NT2/D1 (cell line): ENCODE data around the gene ZNF565.
A peak's percentile ranks its signal among the peaks of the same experiment; 100 is the strongest.
"Not testable (repeated sequence)": the region's sequence is repeated elsewhere in the genome, so short reads cannot be mapped to it uniquely, and the experiment has no call there.

ENCODE experiments used
- DNase-seq: peaks from one replicate; pipeline ENCODE4 v3.0.0-alpha.2; 2011; ENCODE audit warnings: low read depth, low spot score
- H3K27me3 ChIP-seq: 2 replicates; pipeline ENCODE4 v1.6.0; 2011; ENCODE audit warnings: mild to moderate bottlenecking; ENCODE audit not compliant: insufficient read length, insufficient read depth
- H3K36me3 ChIP-seq: 2 replicates; pipeline ENCODE4 v1.6.1; 2011; ENCODE audit warnings: mild to moderate bottlenecking, low read length, mixed read lengths; ENCODE audit not compliant: insufficient read depth, insufficient read length
- H3K4me1 ChIP-seq: 2 replicates; pipeline ENCODE4 v1.5.1; 2011; ENCODE audit not compliant: insufficient read depth, insufficient read length
- H3K4me3 ChIP-seq: 2 replicates; pipeline ENCODE4 v1.5.1; 2011; ENCODE audit warnings: low read depth; ENCODE audit not compliant: insufficient read length
- H3K9ac ChIP-seq: 2 replicates; pipeline ENCODE4 v1.6.0; 2011; ENCODE audit warnings: low read depth; ENCODE audit not compliant: insufficient read length
- H3K9me3 ChIP-seq: 2 replicates; pipeline ENCODE4 v1.5.1; 2011; ENCODE audit warnings: mild to moderate bottlenecking, low read length; ENCODE audit not compliant: insufficient read depth
- SUZ12 ChIP-seq: IDR thresholded peaks from 2 replicates; pipeline ENCODE4 v1.6.1; 2011; ENCODE audit not compliant: insufficient read length, insufficient read depth; ENCODE audit errors: extremely low read depth
- YY1 ChIP-seq: IDR thresholded peaks from 2 replicates; pipeline ENCODE4 v1.6.1; 2011; ENCODE audit not compliant: insufficient read length, insufficient read depth
- ZNF274 ChIP-seq: IDR thresholded peaks from 2 replicates; pipeline ENCODE4 v1.6.1; 2011; ENCODE audit warnings: mild to moderate bottlenecking, low read depth, low read length

ZNF565 gene

DNA sequence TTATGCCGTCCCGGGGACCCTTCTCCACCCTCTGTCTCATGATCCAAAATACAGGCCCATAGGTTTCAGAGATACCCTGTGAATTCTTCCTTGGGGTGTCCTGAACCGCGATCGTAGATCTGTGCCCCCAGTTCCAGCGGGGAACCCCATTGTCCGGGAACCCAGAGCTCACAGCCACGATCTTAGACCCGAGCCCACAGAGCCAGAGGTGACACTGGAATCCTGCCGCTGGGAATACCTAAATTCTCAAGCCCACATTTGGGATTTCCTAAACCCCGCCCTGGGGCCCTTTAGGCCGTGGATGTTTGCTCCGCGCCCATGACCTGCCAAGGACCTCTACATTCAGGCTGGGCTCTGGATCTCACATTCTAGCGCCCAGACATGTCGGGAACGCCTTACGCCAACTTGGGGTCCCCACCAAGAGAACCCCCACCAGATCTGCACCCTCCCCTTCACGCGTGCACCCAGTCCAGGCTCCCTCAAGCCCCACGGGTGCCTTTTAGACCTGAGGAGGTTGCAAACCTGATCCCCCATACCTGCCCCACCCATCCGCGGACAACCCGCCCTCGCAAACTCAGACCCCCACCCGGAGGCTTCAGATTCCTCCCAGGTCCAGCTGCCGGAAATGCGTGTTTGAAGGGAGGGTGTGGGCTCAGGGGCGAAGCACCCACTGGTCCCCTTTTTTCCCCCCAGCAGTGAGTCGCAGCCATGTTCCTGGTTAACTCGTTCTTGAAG is 74.0 kb downstream of the ZNF565 start:
- H3K27me3 ChIP-seq, result no peaks in the 10 kb centered on the region
- TF ChIP-seq SUZ12 (no peak), YY1 (no peak), ZNF274 (no peak)
- no peak for DNase-seq
- H3K4me3 ChIP-seq, result peak overlapping the region; percentile 77
- H3K36me3 ChIP-seq, result peaks cover 34% of the 10 kb centered on the region
- peaks cover 4% of the 10 kb centered on the region for H3K4me1 ChIP-seq
- H3K9me3 ChIP-seq, result no peaks in the 10 kb centered on the region
- H3K9ac ChIP-seq, result peak overlapping the region; percentile 96

DNA sequence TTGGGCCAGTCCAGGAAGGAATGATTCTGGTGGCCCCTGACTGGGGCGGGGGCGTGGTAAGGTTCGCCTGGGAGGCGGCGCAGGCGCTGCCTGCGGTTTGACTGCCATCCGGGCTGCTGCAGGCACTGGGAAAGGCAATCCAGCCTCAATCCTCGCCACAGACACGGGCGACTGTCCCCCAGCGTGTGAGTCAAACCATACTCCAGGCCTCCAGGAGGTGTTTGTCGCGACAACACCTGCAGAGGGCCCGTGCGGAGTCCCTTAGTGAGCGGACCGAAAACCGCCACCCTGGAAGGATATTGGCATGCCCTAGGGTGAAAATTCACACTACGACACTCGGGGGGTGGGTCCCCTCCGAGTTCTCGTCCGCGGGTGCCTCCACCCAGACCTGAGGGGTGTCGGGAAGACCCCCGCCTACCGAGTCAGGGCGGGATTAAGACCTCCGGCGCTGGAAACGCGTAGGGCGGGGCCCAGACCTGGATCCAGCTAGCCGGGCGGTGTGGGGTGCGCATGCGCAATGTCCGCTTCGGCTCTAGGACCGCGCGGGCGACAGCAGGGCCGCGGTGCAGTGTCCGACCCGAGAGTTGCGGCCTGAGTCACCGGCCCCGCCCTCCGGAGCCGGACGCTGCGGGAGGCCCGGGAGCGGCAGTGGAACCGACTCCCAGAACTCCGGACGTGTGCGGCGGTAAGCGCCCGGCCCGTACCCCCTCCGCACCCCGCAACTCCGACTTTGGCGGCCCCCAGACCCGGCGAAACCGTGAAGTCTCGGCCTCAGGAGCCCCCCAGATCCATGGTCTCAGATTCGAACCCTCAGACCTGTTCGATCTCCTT is 74.8 kb downstream of the ZNF565 start, which contains the start of gene CAPNS1:
Gene CAPNS1, plus strand, starts transcription at position 594 of the 831 bp plus-strand sequence. CDS start 946 bp downstream, outside the sequence.
- Histone ChIP-seq H3K4me1 (peaks cover 4% of the 10 kb centered on the region), H3K27me3 (no peaks in the 10 kb centered on the region), H3K36me3 (peaks cover 27% of the 10 kb centered on the region), H3K9ac (peak within 1 kb of the TSS; percentile 96), H3K9me3 (no peaks in the 10 kb centered on the region), H3K4me3 (peak within 1 kb of the TSS; percentile 77)
- TF ChIP-seq YY1 (no peak), SUZ12 (no peak), ZNF274 (no peak)
- peak; percentile 92 for DNase-seq

DNA sequence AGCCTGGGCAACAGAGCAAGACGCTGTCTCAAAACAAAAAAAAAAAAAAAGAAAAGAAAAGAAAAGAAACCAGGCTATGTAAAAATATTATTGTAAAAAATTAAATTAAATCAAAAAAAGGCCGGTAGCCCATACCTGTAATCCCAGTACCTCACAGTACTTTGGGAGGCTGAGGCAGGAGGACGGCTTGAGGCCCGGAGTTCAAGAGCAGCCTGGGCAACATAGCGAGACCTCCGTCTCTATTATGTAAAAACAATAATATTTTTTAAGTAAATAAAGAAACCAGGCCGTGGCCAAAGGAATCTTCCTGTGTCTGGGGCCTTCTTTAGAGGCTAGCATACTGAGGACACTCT is 75.4 kb downstream of the ZNF565 start:
- Histone ChIP-seq H3K9ac (peak overlapping the region; percentile 76), H3K27me3 (no peaks in the 10 kb centered on the region), H3K4me3 (peak overlapping the region; percentile 77), H3K36me3 (peaks cover 21% of the 10 kb centered on the region), H3K4me1 (peaks cover 4% of the 10 kb centered on the region), H3K9me3 (no peaks in the 10 kb centered on the region)
- no peak for TF ChIP-seq SUZ12
- DNase-seq, result no peak

DNA sequence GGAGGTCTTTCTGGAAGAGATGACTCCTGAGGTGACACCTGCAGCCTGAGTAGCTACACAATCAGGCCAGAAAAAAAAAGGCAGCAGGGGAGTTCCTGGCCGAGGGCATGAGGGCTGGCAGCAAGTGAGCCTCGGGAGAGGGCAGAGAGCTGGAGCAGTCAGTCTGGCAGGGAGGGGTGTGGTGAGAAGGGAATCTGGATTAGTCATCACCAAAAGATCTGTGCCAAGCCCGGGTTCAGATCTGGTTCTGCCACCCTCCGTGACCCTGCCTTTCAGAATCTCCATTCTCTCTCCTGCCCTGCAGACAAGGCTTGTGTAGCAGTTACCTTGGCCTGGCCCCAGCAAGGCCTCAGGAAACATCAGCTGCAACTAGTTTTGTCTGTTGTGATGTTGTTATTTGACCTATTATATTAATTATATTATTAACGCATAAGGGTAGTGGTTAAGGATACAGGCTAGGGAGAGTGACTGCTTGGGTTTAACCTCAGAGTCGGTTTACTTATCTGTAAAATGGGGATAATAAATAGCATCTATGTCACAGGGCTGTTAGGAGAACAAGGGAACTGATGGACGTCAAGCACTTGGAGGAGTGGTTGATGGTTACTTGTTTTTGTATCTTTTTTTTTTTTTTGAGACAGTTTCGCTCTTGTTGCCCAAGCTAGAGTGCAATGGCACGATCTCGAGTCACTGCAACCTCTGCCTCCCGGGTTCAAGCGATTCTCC is 77.3 kb downstream of the ZNF565 start:
- TF ChIP-seq YY1 (no peak), ZNF274 (no peak), SUZ12 (no peak)

DNA sequence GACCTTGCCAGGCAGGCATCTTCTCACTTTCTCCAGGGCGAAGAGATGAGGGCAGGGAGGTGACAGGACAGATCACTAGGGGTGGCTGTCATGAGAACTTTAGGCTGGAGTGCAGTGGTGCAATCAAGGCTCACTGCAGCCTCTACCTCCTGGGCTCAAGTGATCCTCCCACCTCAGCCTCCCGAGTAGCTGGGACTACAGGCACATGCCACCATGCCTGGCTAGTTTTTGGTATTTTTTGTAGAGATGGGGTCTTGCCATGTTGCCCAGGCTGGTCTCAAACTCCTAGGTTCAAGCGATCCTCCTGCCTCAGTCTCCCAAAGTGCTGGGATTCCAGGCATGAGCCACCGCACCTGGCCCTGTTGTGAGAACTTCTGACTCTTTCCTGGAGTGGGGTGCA is 79.6 kb downstream of the ZNF565 start:
- H3K4me3 ChIP-seq, H3K27me3 ChIP-seq, H3K9me3 ChIP-seq, H3K36me3 ChIP-seq, DNase-seq, H3K4me1 ChIP-seq, H3K9ac ChIP-seq: not testable (repeated sequence)

More for the DNA sequence above, 77.3 kb downstream of the ZNF565 start:
- peaks cover 4% of the 10 kb centered on the region for H3K4me1 ChIP-seq
- no peaks in the 10 kb centered on the region for H3K9me3 ChIP-seq
- no peak overlapping the region for H3K9ac ChIP-seq
- H3K36me3 ChIP-seq, result peaks cover 9% of the 10 kb centered on the region
- no peak for DNase-seq
- no peak overlapping the region for H3K4me3 ChIP-seq
- no peaks in the 10 kb centered on the region for H3K27me3 ChIP-seq
